ENCODE data around the gene SEPTIN10. TPM values are rescaled to one million over a fixed set of nuclear protein-coding genes. Genes with fewer than 3 reads are reported as not detected.

Gene SEPTIN10
- total and polyA plus RNA-seq, 2 donors (not counting 1 experiment from before 2014, with no cell fraction given) = 0.28 TPM; not detected in 1

DNA sequence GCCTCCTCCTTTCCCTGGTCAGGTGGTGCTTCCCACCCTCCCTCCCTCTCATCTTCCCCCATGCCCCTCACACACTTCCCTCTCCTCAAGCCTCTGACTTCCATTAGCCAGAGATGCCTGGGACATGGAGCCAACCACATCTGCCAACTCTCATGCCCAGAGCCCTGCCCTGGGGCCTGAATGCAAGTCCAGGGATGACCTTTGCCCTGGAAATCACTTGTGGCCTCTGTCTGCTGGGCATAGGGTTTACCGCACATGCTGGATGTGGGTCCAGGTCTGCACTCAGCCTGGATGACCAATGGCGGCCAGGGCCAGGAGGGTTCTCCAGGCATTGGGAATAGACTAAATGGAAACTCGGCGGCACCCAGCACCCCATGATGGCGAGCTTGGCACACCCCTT lies 98.9 kb downstream of the SEPTIN10 start:
- no peak overlapping the region for H3K27ac Mint-ChIP-seq
- ATAC-seq (ENCODE audit: low read depth) (no peak), DNase-seq (no peak)
- H3K4me3 Mint-ChIP-seq = no peak overlapping the region
- CTCF ChIA-PET = interaction anchor here (1.1 kb wide), 1 partner anchor 16 kb away, joined by 3 read pairs; no protein-coding TSS in a partner anchor
- H3K4me3 ChIP-seq (ENCODE audit: control extremely low read depth in 1 of 5, extremely low read depth in 1 of 5, insufficient read depth in 1 of 5, low read depth in 2 of 5, low read length in 4 of 5) = no peak overlapping the region
- no peak overlapping the region for H3K4me2 ChIP-seq (replicated peaks; ENCODE audit: low read depth, low read length, poor library complexity, severe bottlenecking)
- H2AFZ ChIP-seq (ENCODE audit: insufficient read depth, low read depth, low read length, poor library complexity, severe bottlenecking) = no peak overlapping the region
- 95% methylated on average over 5 of the region's 5 CpGs for WGBS (ENCODE audit: insufficient coverage)
- H3K27me3 Mint-ChIP-seq = peaks cover 5% of the 10 kb centered on the region
- TF ChIP-seq, protein P1, sequence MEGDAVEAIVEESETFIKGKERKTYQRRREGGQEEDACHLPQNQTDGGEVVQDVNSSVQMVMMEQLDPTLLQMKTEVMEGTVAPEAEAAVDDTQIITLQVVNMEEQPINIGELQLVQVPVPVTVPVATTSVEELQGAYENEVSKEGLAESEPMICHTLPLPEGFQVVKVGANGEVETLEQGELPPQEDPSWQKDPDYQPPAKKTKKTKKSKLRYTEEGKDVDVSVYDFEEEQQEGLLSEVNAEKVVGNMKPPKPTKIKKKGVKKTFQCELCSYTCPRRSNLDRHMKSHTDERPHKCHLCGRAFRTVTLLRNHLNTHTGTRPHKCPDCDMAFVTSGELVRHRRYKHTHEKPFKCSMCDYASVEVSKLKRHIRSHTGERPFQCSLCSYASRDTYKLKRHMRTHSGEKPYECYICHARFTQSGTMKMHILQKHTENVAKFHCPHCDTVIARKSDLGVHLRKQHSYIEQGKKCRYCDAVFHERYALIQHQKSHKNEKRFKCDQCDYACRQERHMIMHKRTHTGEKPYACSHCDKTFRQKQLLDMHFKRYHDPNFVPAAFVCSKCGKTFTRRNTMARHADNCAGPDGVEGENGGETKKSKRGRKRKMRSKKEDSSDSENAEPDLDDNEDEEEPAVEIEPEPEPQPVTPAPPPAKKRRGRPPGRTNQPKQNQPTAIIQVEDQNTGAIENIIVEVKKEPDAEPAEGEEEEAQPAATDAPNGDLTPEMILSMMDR (IDR thresholded peaks at IDR 0.05) = no peak
- no peak for TF ChIP-seq EZH2 (IDR thresholded peaks at IDR 0.05; ENCODE audit: borderline replicate concordance, insufficient read depth, low read depth, low read length, poor library complexity, severe bottlenecking)
- H3K36me3 ChIP-seq (replicated peaks in 1 of 2; ENCODE audit: control extremely low read depth in 1 of 2, control insufficient read depth in 1 of 2, extremely low read depth in 1 of 2, insufficient read depth in 2 of 2, low read length in 1 of 2) = no peaks in the 10 kb centered on the region
- H3K9me3 ChIP-seq (ENCODE audit: control extremely low read depth in 1 of 3, control insufficient read depth in 2 of 3, insufficient read depth in 1 of 3, low read length in 2 of 3) = no peaks in the 10 kb centered on the region
- H3K9me3 Mint-ChIP-seq (ENCODE audit: insufficient read depth) = no peaks in the 10 kb centered on the region
- no peaks in the 10 kb centered on the region for H3K27me3 ChIP-seq (replicated peaks in 1 of 4; ENCODE audit: control extremely low read depth in 1 of 4, control insufficient read depth in 3 of 4, insufficient read depth in 4 of 4, low read length in 3 of 4)
- H4K20me1 ChIP-seq (ENCODE audit: control insufficient read depth, insufficient read depth, low read length, poor library complexity, severe bottlenecking) = no peaks in the 10 kb centered on the region
- no peaks in the 10 kb centered on the region for H3K79me2 ChIP-seq (ENCODE audit: control insufficient read depth, insufficient read depth, low read length)
- no peaks in the 10 kb centered on the region for H3K4me1 ChIP-seq (ENCODE audit: control insufficient read depth in 2 of 2, insufficient read depth in 2 of 2, low read length in 2 of 2)
- intact Hi-C loops (cut with micrococcal nuclease) = loop anchor here (5.0 kb wide), 1 partner anchor 823 kb away; no protein-coding TSS in a partner anchor
- H3K9ac ChIP-seq (ENCODE audit: low read length) = no peak overlapping the region
- no peaks in the 10 kb centered on the region for H3K4me1 Mint-ChIP-seq
- POLR2A ChIA-PET = no interaction called here
- H3K27ac ChIP-seq (ENCODE audit: low read length in 2 of 2) = no peak overlapping the region

DNA sequence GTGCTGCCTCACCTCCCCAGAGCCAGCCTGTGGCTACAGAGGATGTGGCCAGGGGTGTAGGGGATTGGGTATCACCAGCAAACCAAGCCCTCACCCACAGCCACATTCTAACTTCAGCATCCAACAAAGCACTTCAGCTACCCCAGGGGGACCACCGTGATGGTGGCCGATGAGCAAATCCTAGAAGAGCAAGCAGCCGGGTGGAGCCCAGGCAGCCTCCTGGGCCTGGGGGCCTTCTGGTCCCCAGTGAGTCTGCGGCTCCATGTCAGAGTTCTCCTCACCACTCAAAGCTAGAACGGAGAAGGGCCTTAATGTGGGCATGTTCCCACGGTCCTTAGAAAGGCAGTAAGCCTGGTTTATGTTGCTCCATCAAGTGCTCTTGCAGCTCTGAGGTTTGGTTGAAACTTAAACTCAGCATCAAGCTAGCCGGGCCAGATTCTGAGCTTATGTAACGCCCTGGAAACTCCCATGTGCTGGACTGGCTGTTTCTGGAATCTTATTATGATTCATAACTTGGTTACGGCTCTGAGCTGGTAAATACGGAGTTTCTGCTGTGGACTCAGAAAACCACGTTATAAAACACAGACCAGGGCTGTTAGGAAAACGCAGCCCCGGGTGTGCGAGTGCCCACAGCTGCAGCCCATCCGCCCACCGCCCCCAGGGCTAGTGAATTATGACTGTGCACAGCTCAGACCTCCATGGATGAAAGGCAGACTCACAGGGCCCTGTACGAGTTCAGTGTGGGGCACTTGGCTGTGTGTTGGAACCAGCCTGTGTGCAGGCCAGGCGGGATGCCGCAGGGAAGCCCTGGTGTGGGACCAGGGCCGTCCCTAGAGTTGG lies 99.8 kb downstream of the SEPTIN10 start:
- Mint-ChIP-seq H3K9me3 (ENCODE audit: insufficient read depth) (no peaks in the 10 kb centered on the region), H3K27ac (no peak overlapping the region), H3K27me3 (peaks cover 5% of the 10 kb centered on the region), H3K4me1 (no peaks in the 10 kb centered on the region), H3K4me3 (no peak overlapping the region)
- no peaks in the 10 kb centered on the region for H3K9me3 ChIP-seq (ENCODE audit: control extremely low read depth in 1 of 3, control insufficient read depth in 2 of 3, insufficient read depth in 1 of 3, low read length in 2 of 3)
- no peak for DNase-seq
- no peak overlapping the region for H3K27ac ChIP-seq (ENCODE audit: low read length in 2 of 2)
- H3K79me2 ChIP-seq (ENCODE audit: control insufficient read depth, insufficient read depth, low read length) = no peaks in the 10 kb centered on the region
- no peaks in the 10 kb centered on the region for H3K27me3 ChIP-seq (replicated peaks in 1 of 4; ENCODE audit: control extremely low read depth in 1 of 4, control insufficient read depth in 3 of 4, insufficient read depth in 4 of 4, low read length in 3 of 4)
- H3K9ac ChIP-seq (ENCODE audit: low read length) = no peak overlapping the region
- intact Hi-C loops (cut with micrococcal nuclease) = loop anchor here (5.0 kb wide), 1 partner anchor 822 kb away; no protein-coding TSS in a partner anchor
- TF ChIP-seq, protein P1 (IDR thresholded peaks at IDR 0.05) = no peak
- no peak for TF ChIP-seq EZH2 (IDR thresholded peaks at IDR 0.05; ENCODE audit: borderline replicate concordance, insufficient read depth, low read depth, low read length, poor library complexity, severe bottlenecking)
- H2AFZ ChIP-seq (ENCODE audit: insufficient read depth, low read depth, low read length, poor library complexity, severe bottlenecking) = no peak overlapping the region
- POLR2A ChIA-PET = no interaction called here
- 66% methylated on average over 20 of the region's 20 CpGs for WGBS (ENCODE audit: insufficient coverage)
- ATAC-seq (ENCODE audit: low read depth) = no peak
- no peaks in the 10 kb centered on the region for H3K4me1 ChIP-seq (ENCODE audit: control insufficient read depth in 2 of 2, insufficient read depth in 2 of 2, low read length in 2 of 2)
- no peak overlapping the region for H3K4me2 ChIP-seq (replicated peaks; ENCODE audit: low read depth, low read length, poor library complexity, severe bottlenecking)
- no peaks in the 10 kb centered on the region for H4K20me1 ChIP-seq (ENCODE audit: control insufficient read depth, insufficient read depth, low read length, poor library complexity, severe bottlenecking)
- CTCF ChIA-PET = interaction anchor here (1.0 to 1.2 kb wide), 3 partner anchors 15 to 585 kb away, joined by 3 read pairs; no protein-coding TSS in a partner anchor
- no peaks in the 10 kb centered on the region for H3K36me3 ChIP-seq (replicated peaks in 1 of 2; ENCODE audit: control extremely low read depth in 1 of 2, control insufficient read depth in 1 of 2, extremely low read depth in 1 of 2, insufficient read depth in 2 of 2, low read length in 1 of 2)
- H3K4me3 ChIP-seq (ENCODE audit: control extremely low read depth in 1 of 5, extremely low read depth in 1 of 5, insufficient read depth in 1 of 5, low read depth in 2 of 5, low read length in 4 of 5) = no peak overlapping the region
